H1 (cell line): ENCODE results near the gene PRX.

Experiments used
- EGR1 ChIP-seq: IDR thresholded peaks from 2 replicates; pipeline ENCODE4 v1.6.1; 2011; ENCODE audit warnings: low read depth, low read length, borderline replicate concordance
- EZH2 ChIP-seq: fragments of 200-600 bp; sonication (generic); IDR thresholded peaks from 2 replicates; pipeline ENCODE4 v1.7.1; 2012; ENCODE audit warnings: low read depth, mild to moderate bottlenecking, moderate library complexity, low read length, inconsistent platforms; ENCODE audit not compliant: severe bottlenecking
- HDAC2 ChIP-seq, 2 experiments: fragments of 300-600 bp in 1 of 2; sonication (generic) in 1 of 2; IDR thresholded peaks; 2 replicates each; pipeline ENCODE4 v1.6.1; 2011 to 2012; ENCODE audit warnings: low read depth in 2 of 2, low read length in 2 of 2, mild to moderate bottlenecking in 2 of 2, moderate library complexity in 2 of 2, borderline replicate concordance in 1 of 2, inconsistent platforms in 1 of 2
- HDAC6 ChIP-seq: IDR thresholded peaks from one replicate; pipeline ENCODE4 v1.7.1; 2012; ENCODE audit warnings: low read depth, mild to moderate bottlenecking, inconsistent platforms, low read length, moderate library complexity
- JUND ChIP-seq: IDR thresholded peaks from 2 replicates; pipeline ENCODE4 v1.6.1; 2011; ENCODE audit warnings: mild to moderate bottlenecking, improper control_type of control experiment, low read length
- POLR2A ChIP-seq, 2 experiments: IDR thresholded peaks; 1 replicate in 1 of 2; 2 replicates in 1 of 2; pipeline ENCODE4 v1.6.1; 2011; ENCODE audit warnings: low read depth in 2 of 2, low read length in 2 of 2, mild to moderate bottlenecking in 2 of 2; ENCODE audit errors: control extremely low read depth in 1 of 2
- POLR2AphosphoS5 ChIP-seq: IDR thresholded peaks from 2 replicates; pipeline ENCODE4 v1.6.1; 2011; ENCODE audit warnings: low read depth, low read length
- RFX5 ChIP-seq: IDR thresholded peaks from 2 replicates; pipeline ENCODE4 v1.6.1; 2011; ENCODE audit warnings: low read depth, low read length, improper control_type of control experiment, borderline replicate concordance
- RXRA ChIP-seq: IDR thresholded peaks from 2 replicates; pipeline ENCODE4 v1.6.1; 2011; ENCODE audit warnings: low read depth, mild to moderate bottlenecking, low read length, moderate library complexity; ENCODE audit not compliant: insufficient read depth
- SP2 ChIP-seq: IDR thresholded peaks from 2 replicates; pipeline ENCODE4 v1.6.1; 2012; ENCODE audit warnings: mild to moderate bottlenecking, low read length, inconsistent platforms
- TAF7 ChIP-seq: optimal IDR thresholded peaks from 2 replicates; pipeline ENCODE3; 2011; ENCODE audit warnings: low read depth, mild to moderate bottlenecking, inconsistent platforms, low read length, moderate library complexity, borderline replicate concordance
- TF ChIP-seq, protein P1 (sequence below), 3 experiments: IDR thresholded peaks; 1 replicate in 2 of 3; 2 replicates in 1 of 3; pipeline versions ENCODE4 v1.5.1 to v1.6.1; 2011; ENCODE audit warnings: low read length in 3 of 3, mild to moderate bottlenecking in 3 of 3, inconsistent platforms in 2 of 3, low read depth in 1 of 3, moderate library complexity in 1 of 3; ENCODE audit not compliant: insufficient read depth in 1 of 3; ENCODE audit errors: control extremely low read depth in 1 of 3
- TF ChIP-seq, protein P2 (sequence below): fragments of 300-600 bp; sonication (generic); IDR thresholded peaks from 2 replicates; pipeline ENCODE4 v1.7.1; 2012; ENCODE audit warnings: low read length, moderate library complexity, mild to moderate bottlenecking, inconsistent platforms; ENCODE audit not compliant: insufficient replicate concordance

DNA sequence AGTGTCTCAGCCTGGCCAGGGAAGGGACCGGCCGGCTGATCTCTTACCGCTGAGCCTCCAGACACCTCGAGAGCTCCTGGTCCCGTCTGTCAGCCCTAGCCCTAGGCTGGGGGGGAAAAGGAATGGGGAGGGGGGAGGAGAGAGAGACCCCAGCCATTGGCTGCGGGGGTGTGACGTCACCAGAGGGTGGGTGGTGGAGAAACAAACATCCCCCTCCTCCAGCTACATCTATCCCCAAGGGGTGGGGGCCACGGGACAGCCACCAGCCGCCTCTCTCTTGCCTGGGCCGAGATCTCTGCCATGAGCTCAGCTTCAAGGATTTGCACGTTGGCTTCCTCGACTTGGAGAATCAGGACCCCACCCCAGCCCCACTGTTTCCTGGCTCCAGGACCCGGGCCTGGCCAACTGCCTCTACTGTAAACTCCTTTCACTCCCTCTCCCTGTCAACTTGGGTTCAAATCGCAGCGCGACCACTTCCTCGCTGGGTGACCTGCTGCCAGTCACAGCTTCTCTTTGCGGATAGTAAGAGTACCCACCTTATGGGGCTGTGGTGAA lies at the start of gene PRX:
- TF ChIP-seq POLR2AphosphoS5 (no peak), TAF7 (no peak), JUND (peak; percentile 60; the same call in 1 of the 2 replicates), EZH2 (no peak), POLR2A (IDR thresholded peaks at IDR 0.05; ENCODE audit: control extremely low read depth in 1 of 2, low read depth in 2 of 2, low read length in 2 of 2) (peak in 1 of 2 experiments; percentile 64; a peak in 2 of 3 replicates), RFX5 (no peak), SP2 (no peak), HDAC2 (IDR thresholded peaks at IDR 0.05; ENCODE audit: borderline replicate concordance in 1 of 2, low read depth in 2 of 2, low read length in 2 of 2) (no peak), EGR1 (no peak), RXRA (no peak), HDAC6 (no peak)
- TF ChIP-seq, protein P1, sequence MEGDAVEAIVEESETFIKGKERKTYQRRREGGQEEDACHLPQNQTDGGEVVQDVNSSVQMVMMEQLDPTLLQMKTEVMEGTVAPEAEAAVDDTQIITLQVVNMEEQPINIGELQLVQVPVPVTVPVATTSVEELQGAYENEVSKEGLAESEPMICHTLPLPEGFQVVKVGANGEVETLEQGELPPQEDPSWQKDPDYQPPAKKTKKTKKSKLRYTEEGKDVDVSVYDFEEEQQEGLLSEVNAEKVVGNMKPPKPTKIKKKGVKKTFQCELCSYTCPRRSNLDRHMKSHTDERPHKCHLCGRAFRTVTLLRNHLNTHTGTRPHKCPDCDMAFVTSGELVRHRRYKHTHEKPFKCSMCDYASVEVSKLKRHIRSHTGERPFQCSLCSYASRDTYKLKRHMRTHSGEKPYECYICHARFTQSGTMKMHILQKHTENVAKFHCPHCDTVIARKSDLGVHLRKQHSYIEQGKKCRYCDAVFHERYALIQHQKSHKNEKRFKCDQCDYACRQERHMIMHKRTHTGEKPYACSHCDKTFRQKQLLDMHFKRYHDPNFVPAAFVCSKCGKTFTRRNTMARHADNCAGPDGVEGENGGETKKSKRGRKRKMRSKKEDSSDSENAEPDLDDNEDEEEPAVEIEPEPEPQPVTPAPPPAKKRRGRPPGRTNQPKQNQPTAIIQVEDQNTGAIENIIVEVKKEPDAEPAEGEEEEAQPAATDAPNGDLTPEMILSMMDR (IDR thresholded peaks at IDR 0.05; ENCODE audit: control extremely low read depth in 1 of 3, insufficient read depth in 1 of 3, low read depth in 1 of 3, low read length in 3 of 3) = no peak; a peak in 1 of 4 replicates
- TF ChIP-seq, protein P2, sequence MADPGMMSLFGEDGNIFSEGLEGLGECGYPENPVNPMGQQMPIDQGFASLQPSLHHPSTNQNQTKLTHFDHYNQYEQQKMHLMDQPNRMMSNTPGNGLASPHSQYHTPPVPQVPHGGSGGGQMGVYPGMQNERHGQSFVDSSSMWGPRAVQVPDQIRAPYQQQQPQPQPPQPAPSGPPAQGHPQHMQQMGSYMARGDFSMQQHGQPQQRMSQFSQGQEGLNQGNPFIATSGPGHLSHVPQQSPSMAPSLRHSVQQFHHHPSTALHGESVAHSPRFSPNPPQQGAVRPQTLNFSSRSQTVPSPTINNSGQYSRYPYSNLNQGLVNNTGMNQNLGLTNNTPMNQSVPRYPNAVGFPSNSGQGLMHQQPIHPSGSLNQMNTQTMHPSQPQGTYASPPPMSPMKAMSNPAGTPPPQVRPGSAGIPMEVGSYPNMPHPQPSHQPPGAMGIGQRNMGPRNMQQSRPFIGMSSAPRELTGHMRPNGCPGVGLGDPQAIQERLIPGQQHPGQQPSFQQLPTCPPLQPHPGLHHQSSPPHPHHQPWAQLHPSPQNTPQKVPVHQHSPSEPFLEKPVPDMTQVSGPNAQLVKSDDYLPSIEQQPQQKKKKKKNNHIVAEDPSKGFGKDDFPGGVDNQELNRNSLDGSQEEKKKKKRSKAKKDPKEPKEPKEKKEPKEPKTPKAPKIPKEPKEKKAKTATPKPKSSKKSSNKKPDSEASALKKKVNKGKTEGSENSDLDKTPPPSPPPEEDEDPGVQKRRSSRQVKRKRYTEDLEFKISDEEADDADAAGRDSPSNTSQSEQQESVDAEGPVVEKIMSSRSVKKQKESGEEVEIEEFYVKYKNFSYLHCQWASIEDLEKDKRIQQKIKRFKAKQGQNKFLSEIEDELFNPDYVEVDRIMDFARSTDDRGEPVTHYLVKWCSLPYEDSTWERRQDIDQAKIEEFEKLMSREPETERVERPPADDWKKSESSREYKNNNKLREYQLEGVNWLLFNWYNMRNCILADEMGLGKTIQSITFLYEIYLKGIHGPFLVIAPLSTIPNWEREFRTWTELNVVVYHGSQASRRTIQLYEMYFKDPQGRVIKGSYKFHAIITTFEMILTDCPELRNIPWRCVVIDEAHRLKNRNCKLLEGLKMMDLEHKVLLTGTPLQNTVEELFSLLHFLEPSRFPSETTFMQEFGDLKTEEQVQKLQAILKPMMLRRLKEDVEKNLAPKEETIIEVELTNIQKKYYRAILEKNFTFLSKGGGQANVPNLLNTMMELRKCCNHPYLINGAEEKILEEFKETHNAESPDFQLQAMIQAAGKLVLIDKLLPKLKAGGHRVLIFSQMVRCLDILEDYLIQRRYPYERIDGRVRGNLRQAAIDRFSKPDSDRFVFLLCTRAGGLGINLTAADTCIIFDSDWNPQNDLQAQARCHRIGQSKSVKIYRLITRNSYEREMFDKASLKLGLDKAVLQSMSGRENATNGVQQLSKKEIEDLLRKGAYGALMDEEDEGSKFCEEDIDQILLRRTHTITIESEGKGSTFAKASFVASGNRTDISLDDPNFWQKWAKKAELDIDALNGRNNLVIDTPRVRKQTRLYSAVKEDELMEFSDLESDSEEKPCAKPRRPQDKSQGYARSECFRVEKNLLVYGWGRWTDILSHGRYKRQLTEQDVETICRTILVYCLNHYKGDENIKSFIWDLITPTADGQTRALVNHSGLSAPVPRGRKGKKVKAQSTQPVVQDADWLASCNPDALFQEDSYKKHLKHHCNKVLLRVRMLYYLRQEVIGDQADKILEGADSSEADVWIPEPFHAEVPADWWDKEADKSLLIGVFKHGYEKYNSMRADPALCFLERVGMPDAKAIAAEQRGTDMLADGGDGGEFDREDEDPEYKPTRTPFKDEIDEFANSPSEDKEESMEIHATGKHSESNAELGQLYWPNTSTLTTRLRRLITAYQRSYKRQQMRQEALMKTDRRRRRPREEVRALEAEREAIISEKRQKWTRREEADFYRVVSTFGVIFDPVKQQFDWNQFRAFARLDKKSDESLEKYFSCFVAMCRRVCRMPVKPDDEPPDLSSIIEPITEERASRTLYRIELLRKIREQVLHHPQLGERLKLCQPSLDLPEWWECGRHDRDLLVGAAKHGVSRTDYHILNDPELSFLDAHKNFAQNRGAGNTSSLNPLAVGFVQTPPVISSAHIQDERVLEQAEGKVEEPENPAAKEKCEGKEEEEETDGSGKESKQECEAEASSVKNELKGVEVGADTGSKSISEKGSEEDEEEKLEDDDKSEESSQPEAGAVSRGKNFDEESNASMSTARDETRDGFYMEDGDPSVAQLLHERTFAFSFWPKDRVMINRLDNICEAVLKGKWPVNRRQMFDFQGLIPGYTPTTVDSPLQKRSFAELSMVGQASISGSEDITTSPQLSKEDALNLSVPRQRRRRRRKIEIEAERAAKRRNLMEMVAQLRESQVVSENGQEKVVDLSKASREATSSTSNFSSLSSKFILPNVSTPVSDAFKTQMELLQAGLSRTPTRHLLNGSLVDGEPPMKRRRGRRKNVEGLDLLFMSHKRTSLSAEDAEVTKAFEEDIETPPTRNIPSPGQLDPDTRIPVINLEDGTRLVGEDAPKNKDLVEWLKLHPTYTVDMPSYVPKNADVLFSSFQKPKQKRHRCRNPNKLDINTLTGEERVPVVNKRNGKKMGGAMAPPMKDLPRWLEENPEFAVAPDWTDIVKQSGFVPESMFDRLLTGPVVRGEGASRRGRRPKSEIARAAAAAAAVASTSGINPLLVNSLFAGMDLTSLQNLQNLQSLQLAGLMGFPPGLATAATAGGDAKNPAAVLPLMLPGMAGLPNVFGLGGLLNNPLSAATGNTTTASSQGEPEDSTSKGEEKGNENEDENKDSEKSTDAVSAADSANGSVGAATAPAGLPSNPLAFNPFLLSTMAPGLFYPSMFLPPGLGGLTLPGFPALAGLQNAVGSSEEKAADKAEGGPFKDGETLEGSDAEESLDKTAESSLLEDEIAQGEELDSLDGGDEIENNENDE = no peak
